GM23338 (cell line): ENCODE measurements around the gene FST. TPM values are rescaled to one million over a fixed set of nuclear protein-coding genes. Genes with fewer than 3 reads are reported as not detected.

ENCODE experiments used
- ATAC-seq: fragments of 200-7000 bp; cut with Tn5 transposase; 3 replicates; pipeline ENCODE4 v1.9.1; 2020
- DNase-seq: peaks from one replicate; pipeline ENCODE4 v3.0.0-alpha.2; 2015; ENCODE audit warnings: low spot score
- H2AFZ ChIP-seq: fragments of 200-600 bp; sonication (generic); 2 replicates; pipeline ENCODE4 v1.8.0; 2016; ENCODE audit warnings: antibody characterized with exemption, mild to moderate bottlenecking, moderate library complexity
- H3F3A ChIP-seq: fragments of 200-600 bp; sonication (generic); replicated peaks from 2 replicates; pipeline ENCODE4 v1.8.0; 2017; ENCODE audit warnings: antibody characterized with exemption, mixed run types, low read depth
- H3K27ac ChIP-seq: fragments of 200-600 bp; sonication (generic); 2 replicates; pipeline ENCODE4 v1.6.1; 2016; ENCODE audit warnings: low read depth
- H3K27me3 ChIP-seq: fragments of 200-600 bp; sonication (generic); 2 replicates; pipeline ENCODE4 v1.8.0; 2016; ENCODE audit warnings: mild to moderate bottlenecking, mixed run types, moderate library complexity; ENCODE audit not compliant: insufficient read depth
- H3K36me3 ChIP-seq: fragments of 200-600 bp; sonication (generic); 2 replicates; pipeline ENCODE4 v1.8.0; 2016; ENCODE audit warnings: mild to moderate bottlenecking; ENCODE audit not compliant: insufficient read depth
- H3K4me1 ChIP-seq: fragments of 200-600 bp; sonication (generic); 2 replicates; pipeline ENCODE4 v1.8.0; 2016; ENCODE audit warnings: mild to moderate bottlenecking, moderate library complexity; ENCODE audit not compliant: insufficient read depth
- H3K4me2 ChIP-seq: fragments of 200-600 bp; sonication (generic); 2 replicates; pipeline ENCODE4 v1.7.1; 2017; ENCODE audit warnings: mixed run types
- H3K4me3 ChIP-seq: fragments of 200-600 bp; sonication (generic); 2 replicates; pipeline ENCODE4 v1.6.1; 2016; ENCODE audit warnings: mixed run types
- H3K79me2 ChIP-seq: fragments of 200-600 bp; sonication (generic); replicated peaks from 2 replicates; pipeline ENCODE4 v1.8.0; 2017; ENCODE audit warnings: mild to moderate bottlenecking; ENCODE audit not compliant: insufficient read depth
- H3K9me2 ChIP-seq: fragments of 200-600 bp; sonication (generic); 2 replicates; pipeline ENCODE4 v1.8.0; 2017; ENCODE audit not compliant: insufficient read depth
- H4K20me1 ChIP-seq: fragments of 200-600 bp; sonication (generic); replicated peaks from 2 replicates; pipeline ENCODE4 v1.8.0; 2017; ENCODE audit warnings: mild to moderate bottlenecking; ENCODE audit not compliant: insufficient read depth
- H3K27ac Mint-ChIP-seq: 2 replicates; pipeline ENCODE4 v1.8.0; 2020; ENCODE audit warnings: inconsistent platforms, mild to moderate bottlenecking, moderate library complexity, mixed read lengths
- H3K27me3 Mint-ChIP-seq: 3 replicates; pipeline ENCODE4 v1.8.0; 2022; ENCODE audit warnings: low read depth, mild to moderate bottlenecking, moderate library complexity, mixed read lengths, inconsistent platforms; ENCODE audit not compliant: insufficient read depth, poor library complexity
- H3K36me3 Mint-ChIP-seq: 3 replicates; pipeline ENCODE4 v1.8.0; 2021; ENCODE audit warnings: low read depth, mild to moderate bottlenecking, inconsistent platforms, moderate library complexity, mixed read lengths
- H3K4me1 Mint-ChIP-seq: 3 replicates; pipeline ENCODE4 v1.8.0; 2020; ENCODE audit warnings: mild to moderate bottlenecking, inconsistent platforms, mixed read lengths
- H3K4me3 Mint-ChIP-seq: 3 replicates; pipeline ENCODE4 v1.8.0; 2021; ENCODE audit warnings: moderate library complexity, mild to moderate bottlenecking, inconsistent platforms, mixed read lengths
- H3K9me3 Mint-ChIP-seq: 3 replicates; pipeline ENCODE4 v1.8.0; 2020; ENCODE audit warnings: moderate library complexity, mild to moderate bottlenecking, inconsistent platforms, mixed read lengths
- CTCF ChIP-seq, 2 experiments: fragments of 200-600 bp in 1 of 2; sonication (generic) in 1 of 2; conservative IDR thresholded peaks; 2 replicates each; pipeline versions ENCODE4 v1.5.1 to v1.6.1; 2016 to 2017; ENCODE audit warnings: antibody characterized with exemption in 2 of 2, low read depth in 2 of 2, mild to moderate bottlenecking in 2 of 2, moderate library complexity in 1 of 2
- EZH2 ChIP-seq: fragments of 200-600 bp; sonication (generic); IDR thresholded peaks from one replicate; pipeline ENCODE4 v1.8.0; 2017; ENCODE audit warnings: antibody characterized with exemption, mild to moderate bottlenecking, low read depth; ENCODE audit not compliant: unreplicated experiment
- EZH2phosphoT487 ChIP-seq: fragments of 200-600 bp; sonication (generic); IDR thresholded peaks from one replicate; pipeline ENCODE4 v1.8.1; 2018; ENCODE audit warnings: antibody characterized with exemption; ENCODE audit not compliant: unreplicated experiment
- NANOG ChIP-seq: IDR thresholded peaks from 2 replicates; pipeline ENCODE4 v1.6.1; 2016; ENCODE audit warnings: antibody characterized with exemption, borderline replicate concordance
- POLR2AphosphoS5 ChIP-seq: IDR thresholded peaks from 2 replicates; pipeline ENCODE4 v1.6.1; 2016; ENCODE audit warnings: antibody characterized with exemption, low read depth
- ZNF462 ChIP-seq: fragments of 250-450 bp; sonication (Bioruptor Pico); IDR thresholded peaks from 2 replicates; pipeline ENCODE4 v1.5.0; 2020; ENCODE audit warnings: mild to moderate bottlenecking, moderate library complexity
- polyA plus RNA-seq: library from polyadenylated mRNA; unstranded; fragments of >200 nt; fragmentation: Nextera tagmentation; extraction: Ambion mirVana; gene quantifications from 2 replicates; pipeline ENCODE4 v1.2.1, GENCODE V29; 2016
- total RNA-seq: library from RNA; depleted of rRNA; stranded (reverse); fragments of >200 nt; shearing (Covaris generic); gene quantifications from 2 replicates; pipeline ENCODE4 v1.2.3, GENCODE V29; 2014

Gene FST
- total and polyA plus RNA-seq, 2 experiments from 2014 or later = 7.6 to 13.9 TPM

- TF ChIP-seq CTCF (conservative IDR thresholded peaks at IDR 0.05; ENCODE audit: low read depth in 2 of 2) = no peak
- TF ChIP-seq NANOG = no peak
Observed at GRCh38 chr5:53454719-53455000, 25.8 kb upstream of the FST start (continued).

GRCh38 chr5:53456366-53456765 is 24.1 kb upstream of the FST start:
- H3F3A ChIP-seq = no peaks in the 10 kb centered on the region
- H3K79me2 ChIP-seq = no peaks in the 10 kb centered on the region
- H3K9me2 ChIP-seq = peaks cover 11% of the 10 kb centered on the region; the same call in 1 of the 2 replicates
- H3K27ac ChIP-seq = no peak overlapping the region
- H3K4me3 ChIP-seq = no peak overlapping the region
- Mint-ChIP-seq H3K36me3 (peaks cover 4% of the 10 kb centered on the region; the same call in 1 of the 3 replicates), H3K27ac (no peak overlapping the region), H3K4me3 (no peak overlapping the region), H3K27me3 (no peaks in the 10 kb centered on the region), H3K4me1 (peaks cover 22% of the 10 kb centered on the region), H3K9me3 (peaks cover 4% of the 10 kb centered on the region; the same call in 2 of the 3 replicates)
- no peak overlapping the region for H3K4me2 ChIP-seq
- H3K27me3 ChIP-seq = no peaks in the 10 kb centered on the region
- no peaks in the 10 kb centered on the region for H4K20me1 ChIP-seq
- H3K36me3 ChIP-seq = no peaks in the 10 kb centered on the region
- H2AFZ ChIP-seq = no peak overlapping the region
- H3K4me1 ChIP-seq = peaks cover 19% of the 10 kb centered on the region
- no peak for TF ChIP-seq EZH2
- TF ChIP-seq ZNF462 (CRISPR knock-in tag) = no peak
- no peak for TF ChIP-seq EZH2phosphoT487
- no peak for TF ChIP-seq POLR2AphosphoS5
- ATAC-seq = no peak
- DNase-seq = no peak
